H1 (cell line): Measurements from ENCODE around the gene MOCS3. TPM values are rescaled to one million over a fixed set of nuclear protein-coding genes. Genes with fewer than 3 reads are reported as not detected.

Source experiments
- RFX5 ChIP-seq: IDR thresholded peaks from 2 replicates; pipeline ENCODE4 v1.6.1; 2011; ENCODE audit warnings: low read depth, low read length, improper control_type of control experiment, borderline replicate concordance
- polyA plus RNA-seq, 7 experiments: library from polyadenylated mRNA; depleted of rRNA in 3 of 7; stranded (reverse) in 5 of 7; unstranded in 2 of 7; fragments of >200 nt in 5 of 7; fragments of 200-250 nt in 2 of 7; gene quantifications; 1 replicate in 5 of 7; 2 replicates in 1 of 7; 4 replicates in 1 of 7; pipeline versions ENCODE4 v1.2.1 to v1.2.3, GENCODE V29; 2011 to 2013; ENCODE audit warnings: missing spikeins in 2 of 7, mixed read lengths in 2 of 7
- total RNA-seq: library from RNA; stranded (reverse); fragmentation: NEBNext Ultra II Directional; extraction: Animal tissue kit (Norgen Biotek cat#: 25700); gene quantifications from 2 replicates; pipeline ENCODE4 v1.2.1, GENCODE V29; 2021

MOCS3 gene
- total and polyA plus RNA-seq, 2 of the 8 experiments (the other 6 are each of a cell fraction or from before 2014, with no cell fraction given) = 6.2 to 6.3 TPM

- TF ChIP-seq RFX5 = no peak
These were observed 37.6 kb upstream of the MOCS3 start (continued) for GRCh38 chr20:50920997-50921396.
